Measurements from ENCODE around the gene CMAS.
A peak's percentile ranks its signal among the peaks of the same experiment; 100 is the strongest.

Gene CMAS

GRCh38 chr12:22054155-22054554 lies 8.1 kb downstream of the CMAS start:
- no peak overlapping the region for H3K4me3 ChIP-seq
- H3K36me3 ChIP-seq (ENCODE audit: insufficient read depth, low read length): peaks cover 30% of the 10 kb centered on the region
- H3K9me3 ChIP-seq (ENCODE audit: low read depth, low read length): no peaks in the 10 kb centered on the region
- H3K27ac ChIP-seq: no peak overlapping the region
- H3K9ac ChIP-seq (ENCODE audit: insufficient read length): no peak overlapping the region
- DNase-seq (ENCODE audit: low read depth, low spot score): no peak
- TF ChIP-seq POLR2AphosphoS5 (IDR thresholded peaks at IDR 0.05; ENCODE audit: borderline replicate concordance, low read depth, low read length): no peak
- TF ChIP-seq EZH2 (IDR thresholded peaks at IDR 0.05): no peak
- no peak for TF ChIP-seq FOXP2 (optimal IDR thresholded peaks at IDR 0.05; ENCODE audit: control extremely low read depth, extremely low read length, insufficient read depth)

GRCh38 chr12:22056607-22057006 lies 10.6 kb downstream of the CMAS start:
- Histone ChIP-seq H3K9ac (ENCODE audit: insufficient read length) (no peak overlapping the region), H3K4me3 (no peak overlapping the region), H3K27ac (no peak overlapping the region), H3K36me3 (ENCODE audit: insufficient read depth, low read length) (peaks cover 40% of the 10 kb centered on the region), H3K9me3 (ENCODE audit: low read depth, low read length) (no peaks in the 10 kb centered on the region)
- TF ChIP-seq FOXP2 (optimal IDR thresholded peaks at IDR 0.05; ENCODE audit: control extremely low read depth, extremely low read length, insufficient read depth) (no peak), POLR2AphosphoS5 (IDR thresholded peaks at IDR 0.05; ENCODE audit: borderline replicate concordance, low read depth, low read length) (no peak), EZH2 (IDR thresholded peaks at IDR 0.05) (no peak)
- no peak for DNase-seq (ENCODE audit: low read depth, low spot score)

GRCh38 chr12:22059976-22060647 lies 14.1 kb downstream of the CMAS start:
- no peak for DNase-seq (ENCODE audit: low read depth, low spot score)
- Histone ChIP-seq H3K9ac (ENCODE audit: insufficient read length) (no peak overlapping the region), H3K4me3 (no peak overlapping the region), H3K9me3 (ENCODE audit: low read depth, low read length) (no peaks in the 10 kb centered on the region), H3K36me3 (ENCODE audit: insufficient read depth, low read length) (peaks cover 54% of the 10 kb centered on the region), H3K27ac (no peak overlapping the region)
- TF ChIP-seq EZH2 (IDR thresholded peaks at IDR 0.05): no peak
- no peak for TF ChIP-seq POLR2AphosphoS5 (IDR thresholded peaks at IDR 0.05; ENCODE audit: borderline replicate concordance, low read depth, low read length)
- no peak for TF ChIP-seq FOXP2 (optimal IDR thresholded peaks at IDR 0.05; ENCODE audit: control extremely low read depth, extremely low read length, insufficient read depth)

- DNase-seq (ENCODE audit: low read depth, low spot score): no peak
- H3K27ac ChIP-seq: no peak overlapping the region
- peaks cover 34% of the 10 kb centered on the region for H3K36me3 ChIP-seq (ENCODE audit: insufficient read depth, low read length)
- H3K9ac ChIP-seq (ENCODE audit: insufficient read length): no peak overlapping the region
- TF ChIP-seq EZH2 (IDR thresholded peaks at IDR 0.05): no peak
- TF ChIP-seq POLR2AphosphoS5 (IDR thresholded peaks at IDR 0.05; ENCODE audit: borderline replicate concordance, low read depth, low read length): no peak
- no peak for TF ChIP-seq FOXP2 (optimal IDR thresholded peaks at IDR 0.05; ENCODE audit: control extremely low read depth, extremely low read length, insufficient read depth)
- no peak overlapping the region for H3K4me3 ChIP-seq
- no peaks in the 10 kb centered on the region for H3K9me3 ChIP-seq (ENCODE audit: low read depth, low read length)
Measured at GRCh38 chr12:22064968-22065367, 18.9 kb downstream of the CMAS start.

GRCh38 chr12:22066310-22066709 lies 20.3 kb downstream of the CMAS start:
- Histone ChIP-seq H3K36me3 (ENCODE audit: insufficient read depth, low read length) (peaks cover 28% of the 10 kb centered on the region), H3K27ac (no peak overlapping the region), H3K9ac (ENCODE audit: insufficient read length) (no peak overlapping the region), H3K9me3 (ENCODE audit: low read depth, low read length) (no peaks in the 10 kb centered on the region), H3K4me3 (no peak overlapping the region)
- DNase-seq (ENCODE audit: low read depth, low spot score): no peak
- TF ChIP-seq FOXP2 (optimal IDR thresholded peaks at IDR 0.05; ENCODE audit: control extremely low read depth, extremely low read length, insufficient read depth) (no peak), POLR2AphosphoS5 (IDR thresholded peaks at IDR 0.05; ENCODE audit: borderline replicate concordance, low read depth, low read length) (no peak), EZH2 (IDR thresholded peaks at IDR 0.05) (no peak)

GRCh38 chr12:22069851-22070250 lies 23.8 kb downstream of the CMAS start:
- TF ChIP-seq FOXP2 (optimal IDR thresholded peaks at IDR 0.05; ENCODE audit: control extremely low read depth, extremely low read length, insufficient read depth): no peak
- no peak for TF ChIP-seq EZH2 (IDR thresholded peaks at IDR 0.05)
- TF ChIP-seq POLR2AphosphoS5 (IDR thresholded peaks at IDR 0.05; ENCODE audit: borderline replicate concordance, low read depth, low read length): no peak
- Histone ChIP-seq H3K9ac (ENCODE audit: insufficient read length) (no peak overlapping the region), H3K9me3 (ENCODE audit: low read depth, low read length) (no peaks in the 10 kb centered on the region), H3K4me3 (no peak overlapping the region), H3K27ac (no peak overlapping the region), H3K36me3 (ENCODE audit: insufficient read depth, low read length) (peaks cover 14% of the 10 kb centered on the region)
- DNase-seq (ENCODE audit: low read depth, low spot score): no peak

- no peak for DNase-seq (ENCODE audit: low read depth, low spot score)
Measured at GRCh38 chr12:22082190-22082701, 36.2 kb downstream of the CMAS start.

GRCh38 chr12:22083167-22083566 lies 37.1 kb downstream of the CMAS start:
- Histone ChIP-seq H3K4me3 (no peak overlapping the region), H3K27ac (no peak overlapping the region), H3K9me3 (ENCODE audit: low read depth, low read length) (no peaks in the 10 kb centered on the region), H3K9ac (ENCODE audit: insufficient read length) (no peak overlapping the region), H3K36me3 (ENCODE audit: insufficient read depth, low read length) (no peaks in the 10 kb centered on the region)
- peak; percentile 8 for DNase-seq (ENCODE audit: low read depth, low spot score)
- TF ChIP-seq FOXP2 (optimal IDR thresholded peaks at IDR 0.05; ENCODE audit: control extremely low read depth, extremely low read length, insufficient read depth) (no peak), EZH2 (IDR thresholded peaks at IDR 0.05) (no peak), POLR2AphosphoS5 (IDR thresholded peaks at IDR 0.05; ENCODE audit: borderline replicate concordance, low read depth, low read length) (no peak)

More at GRCh38 chr12:22082190-22082701, 36.2 kb downstream of the CMAS start:
- no peaks in the 10 kb centered on the region for H3K9me3 ChIP-seq (ENCODE audit: low read depth, low read length)
- H3K36me3 ChIP-seq (ENCODE audit: insufficient read depth, low read length): no peaks in the 10 kb centered on the region
- no peak overlapping the region for H3K4me3 ChIP-seq
- H3K9ac ChIP-seq (ENCODE audit: insufficient read length): no peak overlapping the region
- no peak for TF ChIP-seq FOXP2 (optimal IDR thresholded peaks at IDR 0.05; ENCODE audit: control extremely low read depth, extremely low read length, insufficient read depth)
- no peak overlapping the region for H3K27ac ChIP-seq

- Histone ChIP-seq H3K27ac (no peak overlapping the region), H3K9me3 (ENCODE audit: low read depth, low read length) (no peaks in the 10 kb centered on the region), H3K36me3 (ENCODE audit: insufficient read depth, low read length) (no peaks in the 10 kb centered on the region), H3K4me3 (no peak overlapping the region), H3K9ac (ENCODE audit: insufficient read length) (no peak overlapping the region)
- TF ChIP-seq EZH2 (IDR thresholded peaks at IDR 0.05) (no peak), POLR2AphosphoS5 (IDR thresholded peaks at IDR 0.05; ENCODE audit: borderline replicate concordance, low read depth, low read length) (no peak)
- DNase-seq (ENCODE audit: low read depth, low spot score): no peak
Measured at GRCh38 chr12:22084852-22085251, 38.8 kb downstream of the CMAS start.
